EL (cell line): ENCODE data around the gene GPX7.

Source experiments
- DNase-seq: peaks from one replicate; pipeline ENCODE4 v3.0.0-alpha.2; 2016

Gene GPX7

GRCh38 chr1:52631759-52632331 lies 29.7 kb downstream of the GPX7 start:
- DNase-seq, result no peak

DNA sequence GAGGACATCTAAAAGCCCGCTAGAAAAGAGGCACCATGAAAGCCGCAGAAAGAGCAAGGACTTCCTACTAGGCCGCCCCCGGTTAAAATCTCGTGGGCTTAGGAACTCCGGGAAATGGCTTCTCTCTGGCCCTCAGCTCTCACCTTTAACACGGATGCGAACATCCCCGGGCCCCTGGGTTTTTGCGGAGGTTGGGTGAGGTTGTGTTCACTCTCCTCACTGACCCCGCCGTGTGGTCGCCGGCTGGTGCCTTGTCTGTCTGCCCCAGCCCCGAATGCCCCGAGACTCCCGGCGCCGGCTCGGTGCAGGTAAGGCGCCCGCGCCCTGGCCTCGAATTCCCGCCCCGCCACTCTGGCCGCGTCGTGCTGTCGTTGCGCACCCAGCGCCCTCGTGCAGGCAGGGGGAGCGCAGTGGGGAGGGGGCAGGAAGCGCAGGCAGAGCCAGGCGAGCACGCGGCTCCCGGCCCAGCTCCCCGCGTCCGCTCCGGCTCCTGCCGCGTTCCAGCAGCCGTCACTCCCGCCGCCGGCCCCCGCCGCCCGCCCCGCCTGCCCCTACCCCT lies 30.6 kb downstream of the GPX7 start, which contains the start of gene SHISAL2A:
Gene SHISAL2A (plus strand): TSS at position 437 of the 559 bp plus-strand sequence. CDS start 326 bp downstream, outside the sequence.
- peak; percentile 29 for DNase-seq

DNA sequence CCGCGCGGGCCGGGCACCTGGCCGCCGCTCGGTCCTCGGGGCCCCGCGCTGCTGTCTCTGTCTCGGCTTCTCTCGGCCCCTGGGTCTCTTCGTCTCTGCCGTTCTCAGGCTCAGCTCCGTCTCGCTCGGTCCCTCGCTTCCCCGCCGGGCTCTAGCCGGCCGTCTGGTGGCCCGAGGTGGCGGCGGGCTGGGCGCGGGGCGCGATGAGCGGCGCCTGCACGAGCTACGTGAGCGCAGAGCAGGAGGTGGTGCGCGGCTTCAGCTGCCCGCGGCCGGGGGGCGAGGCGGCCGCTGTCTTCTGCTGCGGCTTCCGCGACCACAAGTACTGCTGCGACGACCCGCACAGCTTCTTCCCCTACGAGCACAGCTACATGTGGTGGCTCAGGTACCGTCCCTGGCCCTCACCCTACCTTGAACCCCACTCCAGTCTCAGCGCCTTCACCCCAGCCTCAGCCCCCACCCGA lies 31.2 kb downstream of the GPX7 start:
- DNase-seq, result peak; percentile 18

DNA sequence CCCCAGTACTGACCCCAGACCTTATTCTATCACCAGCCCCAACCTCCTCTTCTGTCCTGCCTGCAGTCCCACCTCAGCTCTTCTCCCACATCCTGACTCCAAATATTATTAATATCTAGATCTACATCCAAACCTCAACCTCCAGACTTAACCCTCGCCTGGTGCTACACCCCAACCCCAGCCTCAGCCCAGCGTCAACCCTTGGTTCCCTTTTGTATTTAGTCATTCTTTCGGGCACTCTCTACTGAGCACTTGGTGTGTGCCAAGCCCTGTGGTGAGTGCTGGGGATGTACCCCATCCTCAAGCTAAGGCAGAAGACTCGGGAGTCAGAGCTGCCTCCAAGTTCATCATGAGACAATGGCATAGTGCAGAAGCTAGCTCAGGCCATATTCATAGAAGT lies 31.9 kb downstream of the GPX7 start:
- no peak for DNase-seq

DNA sequence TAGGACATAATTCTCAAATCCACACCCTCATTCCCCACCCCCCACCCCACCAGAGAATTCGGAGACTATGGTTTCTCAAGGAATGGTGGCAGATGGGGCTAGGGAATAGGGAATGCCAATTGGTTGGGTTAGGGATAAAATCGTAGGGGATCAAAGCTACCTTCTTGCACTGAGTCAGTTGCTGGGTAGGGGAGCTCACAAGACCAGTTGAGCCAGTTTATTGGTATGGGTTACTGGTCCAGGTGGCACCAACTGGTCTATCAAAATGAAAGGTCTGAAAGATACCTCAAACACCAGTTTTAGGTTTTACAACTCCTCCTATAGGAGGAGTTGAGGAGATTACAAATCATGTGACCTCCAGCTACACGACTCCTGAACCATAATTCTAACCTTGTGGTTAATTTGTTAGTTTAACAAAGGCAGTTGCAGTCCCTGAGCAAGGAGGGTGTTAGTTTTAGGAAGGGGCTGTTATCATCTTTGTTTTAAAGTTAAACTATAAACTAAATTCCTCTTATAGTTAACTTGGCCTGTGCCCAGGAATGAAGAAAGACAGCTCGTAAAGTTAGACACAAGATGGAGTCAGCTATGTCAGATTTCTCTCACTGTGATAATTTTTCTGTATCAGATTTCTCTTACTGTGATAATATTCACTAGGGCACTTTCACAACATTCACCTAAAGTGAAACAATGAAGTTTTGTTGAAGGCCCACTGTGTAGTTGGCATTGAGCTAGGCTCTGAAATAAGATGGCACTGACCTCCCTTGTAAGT lies 33.3 kb downstream of the GPX7 start:
- DNase-seq, result no peak

- no peak for DNase-seq
Observed at GRCh38 chr1:52636721-52637695, 34.8 kb downstream of the GPX7 start.

DNA sequence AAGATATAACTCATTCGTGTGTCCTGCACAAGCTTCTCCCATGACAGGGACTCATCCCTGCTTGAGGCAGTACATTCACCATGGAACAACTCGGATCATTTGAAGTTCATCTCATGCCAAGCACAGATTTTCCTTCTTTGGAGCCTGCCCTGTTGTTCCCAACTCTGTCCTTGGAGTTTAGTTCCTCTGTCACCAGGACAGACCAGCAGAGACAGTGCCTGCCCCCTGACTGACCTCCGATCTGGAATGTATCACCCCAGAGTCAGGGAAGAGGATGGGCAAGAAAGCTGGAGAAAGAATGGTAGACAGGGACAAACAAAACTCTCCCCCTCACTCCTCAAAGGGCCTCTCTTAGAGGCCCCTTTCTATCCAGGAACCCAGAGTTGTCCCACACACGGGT lies 35.8 kb downstream of the GPX7 start:
- DNase-seq, result no peak

DNA sequence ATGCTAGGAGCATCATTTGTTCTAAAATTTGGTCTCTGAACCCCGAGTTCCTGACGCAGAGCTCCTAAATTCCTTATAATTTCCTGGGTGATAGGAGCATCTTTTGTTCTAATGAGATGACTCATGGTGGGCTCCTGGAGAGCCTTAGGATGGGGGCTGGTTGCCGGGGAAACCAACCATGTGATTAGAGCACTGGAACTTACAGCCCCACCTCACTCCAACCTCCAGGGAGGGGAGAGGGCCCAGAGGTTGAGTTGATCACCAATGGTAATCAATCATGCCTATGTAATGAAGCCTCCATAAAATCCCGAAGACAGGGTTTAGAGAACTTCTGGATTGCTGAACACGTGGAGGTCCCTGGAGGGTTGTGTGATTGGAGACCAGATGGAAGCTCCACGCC lies 38.5 kb downstream of the GPX7 start:
- no peak for DNase-seq

DNA sequence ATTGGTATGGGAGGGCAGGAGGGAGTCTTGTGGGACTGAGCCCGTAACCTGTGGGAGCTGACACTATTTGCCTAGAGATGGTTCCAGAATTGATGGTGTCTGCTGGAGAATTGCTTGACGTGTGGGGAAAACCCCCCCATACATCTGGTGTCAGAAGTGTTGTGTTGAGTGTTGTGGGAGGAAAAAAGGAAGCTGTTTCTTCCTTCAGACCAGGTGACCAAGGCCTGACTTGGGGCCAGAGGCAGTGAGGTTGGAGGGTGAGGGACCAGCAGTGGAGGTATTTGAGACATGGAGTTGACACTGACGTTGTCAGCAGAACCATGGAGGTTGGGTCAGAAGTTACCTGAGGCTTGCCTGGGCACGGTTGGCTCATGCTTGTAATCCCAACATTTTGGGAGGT lies 39.1 kb downstream of the GPX7 start:
- DNase-seq, result no peak

GRCh38 chr1:52645261-52645660 lies 43.1 kb downstream of the GPX7 start:
- DNase-seq, result no peak

GRCh38 chr1:52651904-52652303 lies 49.7 kb downstream of the GPX7 start:
- no peak for DNase-seq

- no peak for DNase-seq
Observed at GRCh38 chr1:52653207-52653849, 51.2 kb downstream of the GPX7 start.

GRCh38 chr1:52654063-52654462 lies 51.9 kb downstream of the GPX7 start:
- no peak for DNase-seq

DNA sequence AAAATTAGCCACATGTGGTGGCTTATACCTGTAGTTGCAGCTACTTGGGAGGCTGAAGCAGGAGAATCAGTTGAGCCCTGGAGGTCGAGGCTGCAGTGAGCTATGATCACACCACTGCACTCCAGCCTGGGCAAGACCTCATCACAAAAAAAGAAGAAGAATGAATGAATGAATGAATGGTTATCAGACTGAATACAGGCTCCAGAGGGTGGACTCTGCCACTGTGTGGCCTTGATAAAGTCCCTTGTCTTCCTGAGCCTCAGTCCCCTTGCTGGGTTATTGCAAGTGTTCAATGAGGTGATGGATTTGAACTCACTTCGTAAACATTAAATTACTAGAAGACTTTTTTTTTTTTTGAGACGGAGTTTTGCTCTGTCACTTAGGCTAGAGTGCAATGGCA lies 55.5 kb downstream of the GPX7 start:
- DNase-seq, result no peak
